HG03354 (cell line): ENCODE measurements around the gene C17orf100.

Source experiments
- ATAC-seq: cut with Tn5 transposase; IDR thresholded peaks from one replicate; pipeline ENCODE4 v1.9.1; 2021; ENCODE audit warnings: mild to moderate bottlenecking; ENCODE audit not compliant: unreplicated experiment, poor library complexity, severe bottlenecking

The C17orf100 gene

GRCh38 chr17:6667516-6667915, 16.0 kb downstream of the C17orf100 start:
- no peak for ATAC-seq

- ATAC-seq: no peak
Observed at GRCh38 chr17:6668219-6668618, 16.7 kb downstream of the C17orf100 start.

GRCh38 chr17:6668727-6669425, 17.3 kb downstream of the C17orf100 start:
- no peak for ATAC-seq

GRCh38 chr17:6669479-6670212, 18.1 kb downstream of the C17orf100 start:
- ATAC-seq: no peak

GRCh38 chr17:6670571-6670970, 19.0 kb downstream of the C17orf100 start:
- no peak for ATAC-seq

- ATAC-seq: no peak
Observed at GRCh38 chr17:6670999-6671398, 19.4 kb downstream of the C17orf100 start.

GRCh38 chr17:6671431-6671830, 19.9 kb downstream of the C17orf100 start:
- no peak for ATAC-seq

- ATAC-seq: no peak
Observed at GRCh38 chr17:6674586-6674985, 23.0 kb downstream of the C17orf100 start.

- ATAC-seq: no peak
Observed at GRCh38 chr17:6675201-6675825, 23.8 kb downstream of the C17orf100 start.

GRCh38 chr17:6676802-6677157, 25.2 kb downstream of the C17orf100 start:
- no peak for ATAC-seq

- no peak for ATAC-seq
Observed at GRCh38 chr17:6677158-6677831, 25.7 kb downstream of the C17orf100 start.

- ATAC-seq: no peak
Observed at GRCh38 chr17:6677946-6678345, 26.4 kb downstream of the C17orf100 start.

GRCh38 chr17:6679241-6679640, 27.7 kb downstream of the C17orf100 start:
- ATAC-seq: no peak

GRCh38 chr17:6681176-6681575, 29.6 kb downstream of the C17orf100 start:
- no peak for ATAC-seq

- ATAC-seq: no peak
Observed at GRCh38 chr17:6681671-6682070, 30.1 kb downstream of the C17orf100 start.

GRCh38 chr17:6682339-6682738, 30.8 kb downstream of the C17orf100 start:
- ATAC-seq: no peak

- no peak for ATAC-seq
Observed at GRCh38 chr17:6683081-6683684, 31.6 kb downstream of the C17orf100 start.

GRCh38 chr17:6683730-6684459, 32.3 kb downstream of the C17orf100 start:
- ATAC-seq: no peak

GRCh38 chr17:6684460-6684783, 32.9 kb downstream of the C17orf100 start:
- no peak for ATAC-seq
